Caco-2 (cell line): ENCODE results near the gene FMN1. TPM values are rescaled to one million over a fixed set of nuclear protein-coding genes. Genes with fewer than 3 reads are reported as not detected.

Experiments used
- BruUV-seq: library from RNA; stranded (reverse); fragments of 400-500 nt; replicated peaks from 2 replicates; lab custom pipeline; 2021; lab: Mats Ljungman, UMichigan
- CTCF ChIA-PET: fragments of 300-600 bp; sonication (Branson Sonifier 250); formaldehyde crosslinking; loops from one replicate; lab custom pipeline; 2022; ENCODE audit warnings: antibody characterized with exemption; lab: Charles Lee
- POLR2A ChIA-PET: fragments of 300-600 bp; sonication (Branson Sonifier 250); formaldehyde crosslinking; loops from one replicate; lab custom pipeline; 2022; ENCODE audit warnings: antibody characterized with exemption; lab: Charles Lee
- DNase-seq, 2 experiments: peaks; one replicate each; pipeline versions ENCODE4 v3.0.0 to v3.0.0-alpha.2; 2020 to 2022
- H3K27me3 ChIP-seq: replicated peaks from 2 replicates; pipeline ENCODE4 v1.6.0; 2011; ENCODE audit warnings: low read length; ENCODE audit not compliant: control insufficient read depth, insufficient read depth
- H3K36me3 ChIP-seq: 2 replicates; pipeline ENCODE4 v1.5.1; 2011; ENCODE audit warnings: low read length; ENCODE audit not compliant: control insufficient read depth, insufficient read depth
- H3K4me1 ChIP-seq: fragments of 250-450 bp; sonication (Bioruptor Pico); 2 replicates; pipeline ENCODE4 v1.5.1; 2020; ENCODE audit warnings: mild to moderate bottlenecking
- H3K4me3 ChIP-seq: 2 replicates; pipeline ENCODE4 v1.5.1; 2011; ENCODE audit warnings: low read depth, mild to moderate bottlenecking, control low read depth, low read length
- H3K9me3 ChIP-seq: fragments of 250-450 bp; sonication (Bioruptor Pico); 2 replicates; pipeline ENCODE4 v1.5.1; 2020; ENCODE audit warnings: mild to moderate bottlenecking, moderate library complexity
- H3K27ac Mint-ChIP-seq: one replicate; pipeline ENCODE4 v1.8.0; 2022; ENCODE audit warnings: mixed read lengths; ENCODE audit not compliant: unreplicated experiment
- H3K27me3 Mint-ChIP-seq: one replicate; pipeline ENCODE4 v1.8.0; 2022; ENCODE audit warnings: mixed read lengths; ENCODE audit not compliant: insufficient read depth, unreplicated experiment
- H3K36me3 Mint-ChIP-seq: one replicate; pipeline ENCODE4 v1.8.0; 2022; ENCODE audit warnings: mild to moderate bottlenecking, mixed read lengths; ENCODE audit not compliant: insufficient read depth, unreplicated experiment
- H3K4me1 Mint-ChIP-seq: one replicate; pipeline ENCODE4 v1.8.0; 2022; ENCODE audit warnings: low read depth, mixed read lengths; ENCODE audit not compliant: unreplicated experiment
- H3K4me3 Mint-ChIP-seq: one replicate; pipeline ENCODE4 v1.8.0; 2022; ENCODE audit warnings: mild to moderate bottlenecking, moderate library complexity, mixed read lengths; ENCODE audit not compliant: unreplicated experiment
- H3K9me3 Mint-ChIP-seq: one replicate; pipeline ENCODE4 v1.8.0; 2022; ENCODE audit warnings: mixed read lengths; ENCODE audit not compliant: unreplicated experiment
- CTCF ChIP-seq, 2 experiments: fragments of 200-600 bp in 1 of 2; IDR thresholded peaks; 1 replicate in 1 of 2; 2 replicates in 1 of 2; pipeline versions ENCODE4 v1.5.1 to v1.8.0; 2011 to 2022; ENCODE audit warnings: antibody characterized with exemption in 1 of 2, control low read depth in 1 of 2, inconsistent platforms in 1 of 2, low read depth in 1 of 2, low read length in 1 of 2, mild to moderate bottlenecking in 1 of 2, moderate library complexity in 1 of 2; ENCODE audit not compliant: insufficient read depth in 1 of 2, severe bottlenecking in 1 of 2, unreplicated experiment in 1 of 2
- intact Hi-C: fragments of 100-400 bp; cut with micrococcal nuclease; formaldehyde crosslinking; loops from one replicate; pipeline ENCODE4 v1.10.0; 2022; ENCODE audit not compliant: unreplicated experiment
- total RNA-seq: library from RNA; stranded (reverse); gene quantifications from 2 replicates; pipeline ENCODE4 v1.2.3, GENCODE V29; 2022

The FMN1 gene
- total RNA-seq, 1 experiment from 2014 or later, result 1.6 TPM

GRCh38 chr15:33029109-33029652, 165.3 kb downstream of the FMN1 start:
- no peak for TF ChIP-seq CTCF (IDR thresholded peaks at IDR 0.05; ENCODE audit: insufficient read depth in 1 of 2, low read depth in 1 of 2, low read length in 1 of 2, severe bottlenecking in 1 of 2, unreplicated experiment in 1 of 2)
- Mint-ChIP-seq H3K27ac (no peak overlapping the region), H3K27me3 (peaks cover 5% of the 10 kb centered on the region), H3K4me3 (no peak overlapping the region), H3K9me3 (no peaks in the 10 kb centered on the region), H3K4me1 (no peaks in the 10 kb centered on the region), H3K36me3 (no peaks in the 10 kb centered on the region)
- Histone ChIP-seq H3K4me3 (no peak overlapping the region), H3K9me3 (no peaks in the 10 kb centered on the region), H3K27me3 (no peaks in the 10 kb centered on the region), H3K4me1 (no peaks in the 10 kb centered on the region), H3K36me3 (no peaks in the 10 kb centered on the region)
- POLR2A ChIA-PET, result no interaction called here
- DNase-seq, result no peak
- CTCF ChIA-PET, result no interaction called here
- intact Hi-C loops, result no loop called here
- no TSS peak for BruUV-seq

- no peaks in the 10 kb centered on the region for H3K4me1 ChIP-seq
- Mint-ChIP-seq H3K36me3 (no peaks in the 10 kb centered on the region), H3K4me3 (no peak overlapping the region), H3K4me1 (no peaks in the 10 kb centered on the region), H3K9me3 (no peaks in the 10 kb centered on the region), H3K27ac (no peak overlapping the region), H3K27me3 (no peaks in the 10 kb centered on the region)
- no peaks in the 10 kb centered on the region for H3K9me3 ChIP-seq
- no peak overlapping the region for H3K4me3 ChIP-seq
- no peak for TF ChIP-seq CTCF (IDR thresholded peaks at IDR 0.05; ENCODE audit: insufficient read depth in 1 of 2, low read depth in 1 of 2, low read length in 1 of 2, severe bottlenecking in 1 of 2, unreplicated experiment in 1 of 2)
- BruUV-seq, result no TSS peak
- ChIA-PET POLR2A (no interaction called here), CTCF (no interaction called here)
- intact Hi-C loops, result no loop called here
- no peak for DNase-seq
- no peaks in the 10 kb centered on the region for H3K36me3 ChIP-seq
- no peaks in the 10 kb centered on the region for H3K27me3 ChIP-seq
Observed at GRCh38 chr15:33028495-33028894, 166.0 kb downstream of the FMN1 start.

- H3K9me3 Mint-ChIP-seq, result no peaks in the 10 kb centered on the region
- no peak overlapping the region for H3K4me3 Mint-ChIP-seq
- H3K4me1 ChIP-seq, result no peaks in the 10 kb centered on the region
- POLR2A ChIA-PET, result no interaction called here
- DNase-seq, result no peak
- TF ChIP-seq CTCF (IDR thresholded peaks at IDR 0.05; ENCODE audit: insufficient read depth in 1 of 2, low read depth in 1 of 2, low read length in 1 of 2, severe bottlenecking in 1 of 2, unreplicated experiment in 1 of 2), result no peak
- BruUV-seq, result no TSS peak
- CTCF ChIA-PET, result interaction anchor here (0.9 kb wide), 1 partner anchor 105 kb away, joined by 3 read pairs; no protein-coding TSS in a partner anchor
- no peaks in the 10 kb centered on the region for H3K27me3 ChIP-seq
- H3K4me3 ChIP-seq, result no peak overlapping the region
- no peak overlapping the region for H3K27ac Mint-ChIP-seq
- H3K36me3 ChIP-seq, result no peaks in the 10 kb centered on the region
- no peaks in the 10 kb centered on the region for H3K9me3 ChIP-seq
- intact Hi-C loops, result no loop called here
- H3K36me3 Mint-ChIP-seq, result no peaks in the 10 kb centered on the region
- no peaks in the 10 kb centered on the region for H3K27me3 Mint-ChIP-seq
- no peaks in the 10 kb centered on the region for H3K4me1 Mint-ChIP-seq
Observed at GRCh38 chr15:33027306-33028035, 167.0 kb downstream of the FMN1 start.
